MCF 10A (cell line): ENCODE measurements around the gene KIF17. TPM values are rescaled to one million over a fixed set of nuclear protein-coding genes. Genes with fewer than 3 reads are reported as not detected.

ENCODE experiments used
- BruUV-seq: library from RNA; stranded (reverse); fragments of 400-500 nt; replicated peaks from 2 replicates; lab custom pipeline; 2021; lab: Mats Ljungman, UMichigan
- CTCF ChIA-PET: fragments of 300-600 bp; sonication (Branson Sonifier 250); formaldehyde crosslinking; extraction: SDS; loops from one replicate; lab custom pipeline; 2021; ENCODE audit warnings: antibody characterized with exemption, inconsistent platforms; lab: Yijun Ruan, JAX
- POLR2A ChIA-PET: fragments of 300-600, 350-650 bp; sonication (Branson Sonifier 250); formaldehyde crosslinking; extraction: SDS; loops from one replicate; lab custom pipeline; 2020; ENCODE audit warnings: antibody characterized with exemption, inconsistent platforms; lab: Yijun Ruan, JAX
- DNase-seq: peaks from one replicate; pipeline ENCODE4 v3.0.0-alpha.2; 2018; ENCODE audit not compliant: unreplicated experiment
- H3K27ac Mint-ChIP-seq: one replicate; pipeline ENCODE4 v1.8.0; 2022; ENCODE audit warnings: mild to moderate bottlenecking, low read depth, mixed read lengths; ENCODE audit not compliant: unreplicated experiment
- H3K27me3 Mint-ChIP-seq: one replicate; pipeline ENCODE4 v1.8.0; 2022; ENCODE audit warnings: mixed read lengths; ENCODE audit not compliant: insufficient read depth, unreplicated experiment
- H3K36me3 Mint-ChIP-seq: one replicate; pipeline ENCODE4 v1.8.0; 2022; ENCODE audit warnings: mild to moderate bottlenecking, moderate library complexity, mixed read lengths; ENCODE audit not compliant: insufficient read depth, unreplicated experiment
- H3K4me1 Mint-ChIP-seq: one replicate; pipeline ENCODE4 v1.8.0; 2022; ENCODE audit warnings: mixed read lengths; ENCODE audit not compliant: insufficient read depth, unreplicated experiment
- H3K4me3 Mint-ChIP-seq: one replicate; pipeline ENCODE4 v1.8.0; 2022; ENCODE audit warnings: mild to moderate bottlenecking, moderate library complexity, mixed read lengths; ENCODE audit not compliant: unreplicated experiment
- H3K9me3 Mint-ChIP-seq: one replicate; pipeline ENCODE4 v1.8.0; 2022; ENCODE audit warnings: mixed read lengths; ENCODE audit not compliant: unreplicated experiment
- intact Hi-C: fragments of 100-400 bp; cut with micrococcal nuclease; formaldehyde crosslinking; loops from 2 replicates; pipeline ENCODE4 v1.14.1; 2022
- total RNA-seq: library from RNA; stranded (reverse); gene quantifications from 2 replicates; pipeline ENCODE4 v1.2.3, GENCODE V29; 2022
- TF ChIP-seq, protein P1 (sequence below): fragments of 200-600 bp; IDR thresholded peaks from one replicate; pipeline ENCODE4 v1.8.0; 2022; ENCODE audit warnings: antibody characterized with exemption, mild to moderate bottlenecking; ENCODE audit not compliant: unreplicated experiment

The KIF17 gene
- total RNA-seq, 1 experiment from 2014 or later, result 0.19 TPM

DNA sequence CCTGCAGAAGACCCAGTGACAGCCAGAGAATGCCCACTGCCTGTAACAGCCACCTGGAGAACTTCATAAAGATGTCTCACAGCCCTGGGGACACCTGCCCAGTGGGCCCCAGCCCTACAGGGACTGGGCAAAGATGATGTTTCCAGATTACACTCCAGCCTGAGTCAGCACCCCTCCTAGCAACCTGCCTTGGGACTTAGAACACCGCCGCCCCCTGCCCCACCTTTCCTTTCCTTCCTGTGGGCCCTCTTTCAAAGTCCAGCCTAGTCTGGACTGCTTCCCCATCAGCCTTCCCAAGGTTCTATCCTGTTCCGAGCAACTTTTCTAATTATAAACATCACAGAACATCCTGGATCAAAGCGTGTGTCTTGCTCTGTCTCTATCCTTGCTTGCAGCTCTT, 99.3 kb downstream of the KIF17 start:
- H3K27me3 Mint-ChIP-seq, result no peaks in the 10 kb centered on the region
- peaks cover 10% of the 10 kb centered on the region for H3K4me1 Mint-ChIP-seq
- H3K9me3 Mint-ChIP-seq, result peaks cover 7% of the 10 kb centered on the region
- H3K4me3 Mint-ChIP-seq, result no peak overlapping the region
- ChIA-PET CTCF (interaction anchor here (1.4 kb wide), 1 partner anchor 14 kb away, joined by 4 read pairs; no protein-coding TSS in a partner anchor), POLR2A (interaction anchor here (0.5 kb wide), 1 partner anchor 7 kb away, joined by 4 read pairs; no protein-coding TSS in a partner anchor)
- no peaks in the 10 kb centered on the region for H3K36me3 Mint-ChIP-seq
- intact Hi-C loops, result no loop called here
- BruUV-seq, result no TSS peak
- DNase-seq, result no peak
- TF ChIP-seq, protein P1, sequence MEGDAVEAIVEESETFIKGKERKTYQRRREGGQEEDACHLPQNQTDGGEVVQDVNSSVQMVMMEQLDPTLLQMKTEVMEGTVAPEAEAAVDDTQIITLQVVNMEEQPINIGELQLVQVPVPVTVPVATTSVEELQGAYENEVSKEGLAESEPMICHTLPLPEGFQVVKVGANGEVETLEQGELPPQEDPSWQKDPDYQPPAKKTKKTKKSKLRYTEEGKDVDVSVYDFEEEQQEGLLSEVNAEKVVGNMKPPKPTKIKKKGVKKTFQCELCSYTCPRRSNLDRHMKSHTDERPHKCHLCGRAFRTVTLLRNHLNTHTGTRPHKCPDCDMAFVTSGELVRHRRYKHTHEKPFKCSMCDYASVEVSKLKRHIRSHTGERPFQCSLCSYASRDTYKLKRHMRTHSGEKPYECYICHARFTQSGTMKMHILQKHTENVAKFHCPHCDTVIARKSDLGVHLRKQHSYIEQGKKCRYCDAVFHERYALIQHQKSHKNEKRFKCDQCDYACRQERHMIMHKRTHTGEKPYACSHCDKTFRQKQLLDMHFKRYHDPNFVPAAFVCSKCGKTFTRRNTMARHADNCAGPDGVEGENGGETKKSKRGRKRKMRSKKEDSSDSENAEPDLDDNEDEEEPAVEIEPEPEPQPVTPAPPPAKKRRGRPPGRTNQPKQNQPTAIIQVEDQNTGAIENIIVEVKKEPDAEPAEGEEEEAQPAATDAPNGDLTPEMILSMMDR, result no peak
- H3K27ac Mint-ChIP-seq, result no peak overlapping the region

DNA sequence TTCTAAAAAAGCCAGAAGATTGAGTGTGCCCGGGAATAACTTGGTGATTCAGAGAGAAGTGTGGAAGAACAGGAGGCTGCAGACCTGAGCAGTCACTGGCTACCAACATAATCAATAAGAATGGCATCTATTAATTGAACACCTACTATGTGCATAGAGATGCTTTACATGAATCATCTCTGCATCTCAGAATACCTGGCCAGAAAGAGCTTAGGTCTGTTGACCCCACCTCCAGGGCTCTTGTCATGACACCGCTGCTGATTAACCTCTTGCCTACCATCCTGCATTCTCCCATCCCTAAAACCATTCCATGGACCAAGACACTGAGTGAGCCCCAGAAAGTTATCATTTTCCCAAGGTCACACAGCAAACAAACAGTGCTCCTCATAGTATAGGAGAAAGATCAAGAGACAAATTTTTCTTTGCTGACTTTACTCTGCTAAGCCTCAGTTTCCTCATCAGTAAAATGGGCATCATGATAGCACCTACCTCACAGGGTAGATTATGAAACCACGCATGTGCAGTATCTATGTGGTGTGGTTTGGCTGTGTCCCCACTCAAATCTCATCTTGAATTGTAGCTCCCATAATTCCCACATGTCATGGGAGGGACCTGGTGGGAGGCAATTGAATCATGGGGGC, 100.8 kb downstream of the KIF17 start:
- peaks cover 5% of the 10 kb centered on the region for H3K36me3 Mint-ChIP-seq
- peaks cover 7% of the 10 kb centered on the region for H3K9me3 Mint-ChIP-seq
- H3K4me1 Mint-ChIP-seq, result peaks cover 21% of the 10 kb centered on the region
- TF ChIP-seq, protein P1, result no peak
- ChIA-PET POLR2A (interaction anchor here (0.7 kb wide), 1 partner anchor 8 kb away, joined by 4 read pairs; no protein-coding TSS in a partner anchor), CTCF (interaction anchor here (1.3 kb wide), 1 partner anchor 16 kb away, joined by 4 read pairs; no protein-coding TSS in a partner anchor)
- DNase-seq, result no peak
- intact Hi-C loops, result no loop called here
- no peak overlapping the region for H3K27ac Mint-ChIP-seq
- no peaks in the 10 kb centered on the region for H3K27me3 Mint-ChIP-seq
- no peak overlapping the region for H3K4me3 Mint-ChIP-seq
- no TSS peak for BruUV-seq

DNA sequence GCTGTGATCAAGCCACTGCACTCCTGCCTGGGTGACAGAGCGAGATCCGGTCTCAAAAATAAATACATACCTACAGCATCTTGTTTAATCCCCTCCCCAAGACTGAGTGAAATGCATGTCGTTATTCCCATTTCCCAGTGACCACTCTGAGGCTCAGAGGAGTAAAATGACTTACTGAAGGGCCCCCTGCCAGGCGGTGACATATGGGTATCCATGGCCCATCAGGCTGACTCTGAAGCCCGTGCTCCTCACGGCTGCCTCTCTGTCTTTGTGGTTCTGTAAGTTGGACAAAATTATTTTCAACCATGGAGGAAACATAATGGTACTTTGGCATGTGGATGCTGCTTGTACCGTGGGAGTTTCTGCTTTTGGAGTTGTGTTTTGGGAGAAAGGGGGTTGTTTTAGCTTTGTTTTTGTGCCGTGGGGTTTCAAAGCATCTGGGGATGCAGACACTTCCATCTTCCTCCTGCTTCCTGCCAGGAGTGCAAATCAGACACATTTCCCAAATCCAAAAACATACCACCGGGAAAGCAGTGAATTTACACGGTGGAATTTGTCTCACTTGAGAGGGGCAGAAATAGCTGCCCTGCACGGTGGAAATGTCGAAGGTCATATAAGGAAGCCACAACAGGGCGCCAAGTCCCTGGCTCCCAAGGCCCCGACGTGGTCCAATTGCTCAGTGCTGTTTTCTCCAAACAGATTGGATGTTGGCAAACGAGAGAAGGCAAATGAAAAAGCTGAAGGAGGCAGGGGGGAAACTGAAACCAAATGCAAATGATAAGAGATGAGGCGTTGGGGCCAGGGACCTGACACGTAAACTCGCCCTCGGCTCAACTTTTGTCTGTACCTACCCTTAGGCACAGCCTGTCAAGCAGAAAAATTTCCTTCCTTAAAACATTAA, 101.6 kb downstream of the KIF17 start:
- peaks cover 6% of the 10 kb centered on the region for H3K36me3 Mint-ChIP-seq
- intact Hi-C loops, result no loop called here
- H3K27me3 Mint-ChIP-seq, result no peaks in the 10 kb centered on the region
- no peak overlapping the region for H3K4me3 Mint-ChIP-seq
- no peak for DNase-seq
- no TSS peak for BruUV-seq
- POLR2A ChIA-PET, result interaction anchor here (0.7 kb wide), 1 partner anchor 176 kb away, joined by 3 read pairs; no protein-coding TSS in a partner anchor
- no peak overlapping the region for H3K27ac Mint-ChIP-seq
- TF ChIP-seq, protein P1, result no peak
- peaks cover 22% of the 10 kb centered on the region for H3K4me1 Mint-ChIP-seq
- CTCF ChIA-PET, result interaction anchor here (0.7 kb wide), 1 partner anchor 1554 kb away, joined by 3 read pairs; no protein-coding TSS in a partner anchor
- peaks cover 7% of the 10 kb centered on the region for H3K9me3 Mint-ChIP-seq

DNA sequence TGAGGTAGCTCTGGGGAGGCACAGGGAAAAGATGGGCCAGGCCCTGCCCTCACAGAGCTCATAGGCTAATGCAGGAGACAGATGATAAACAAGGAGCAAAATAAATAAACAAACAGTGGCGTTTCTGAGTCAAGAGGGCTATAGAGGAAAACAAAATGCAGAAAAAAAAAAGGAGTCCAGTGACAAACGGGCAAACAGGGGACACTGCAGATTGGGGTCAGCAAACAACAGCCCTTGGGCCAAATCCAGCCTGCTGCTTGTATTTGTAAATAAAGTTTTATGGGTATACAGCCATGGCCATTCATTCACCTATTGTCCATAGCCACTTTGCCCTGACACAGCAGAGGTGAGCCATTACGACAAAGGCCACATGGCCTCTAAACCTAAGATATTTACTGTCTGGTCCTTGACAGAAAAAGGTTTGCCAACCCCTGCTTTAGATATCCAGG, 103.7 kb downstream of the KIF17 start:
- no peaks in the 10 kb centered on the region for H3K27me3 Mint-ChIP-seq
- no TSS peak for BruUV-seq
- TF ChIP-seq, protein P1, result no peak
- ChIA-PET CTCF (interaction anchor here (0.7 to 2.7 kb wide), 3 partner anchors 18 to 91 kb away, joined by 5 to 21 read pairs (median 10); no protein-coding TSS in a partner anchor), POLR2A (interaction anchor here (0.6 to 3.8 kb wide), 9 partner anchors 10 to 172 kb away, joined by 3 to 41 read pairs (median 4); partner anchors contain the start of gene PINK1)
- H3K27ac Mint-ChIP-seq, result peak overlapping the region; percentile 91
- peaks cover 22% of the 10 kb centered on the region for H3K4me1 Mint-ChIP-seq
- H3K36me3 Mint-ChIP-seq, result peaks cover 6% of the 10 kb centered on the region
- intact Hi-C loops, result no loop called here
- no peak overlapping the region for H3K4me3 Mint-ChIP-seq
- DNase-seq, result no peak
- H3K9me3 Mint-ChIP-seq, result peaks cover 7% of the 10 kb centered on the region
